Stimulated activated naive CD8-positive, alpha-beta T cell treated with anti-CD3 and anti-CD28 coated beads, Interleukin-15, Interleukin-2, amounts not matched to agents 100 ng/mL and 50 ng/mL, for 24 hours (primary cell): ENCODE results near the gene ACSF2.

Experiments used
- H3K27ac Mint-ChIP-seq: one replicate; pipeline ENCODE4 v1.8.0; 2021; ENCODE audit warnings: mild to moderate bottlenecking, mixed read lengths
- H3K27me3 Mint-ChIP-seq: one replicate; pipeline ENCODE4 v1.8.0; 2021; ENCODE audit warnings: mixed read lengths
- H3K36me3 Mint-ChIP-seq: one replicate; pipeline ENCODE4 v1.8.0; 2021; ENCODE audit warnings: low read depth, mixed read lengths
- H3K4me1 Mint-ChIP-seq: one replicate; pipeline ENCODE4 v1.8.0; 2021; ENCODE audit warnings: low read depth, mixed read lengths
- H3K4me3 Mint-ChIP-seq: one replicate; pipeline ENCODE4 v1.8.0; 2021; ENCODE audit warnings: mild to moderate bottlenecking, mixed read lengths
- H3K9me3 Mint-ChIP-seq: one replicate; pipeline ENCODE4 v1.8.0; 2021; ENCODE audit warnings: mixed read lengths

The ACSF2 gene

GRCh38 chr17:50440838-50441829 lies 15.1 kb downstream of the ACSF2 start:
- H3K27ac Mint-ChIP-seq: no peak overlapping the region

GRCh38 chr17:50443505-50443974 lies 17.5 kb downstream of the ACSF2 start:
- H3K4me1 Mint-ChIP-seq: no peaks in the 10 kb centered on the region
- H3K36me3 Mint-ChIP-seq: peaks cover 4% of the 10 kb centered on the region
- no peak overlapping the region for H3K27ac Mint-ChIP-seq
- H3K9me3 Mint-ChIP-seq: no peaks in the 10 kb centered on the region
- no peak overlapping the region for H3K4me3 Mint-ChIP-seq
- no peaks in the 10 kb centered on the region for H3K27me3 Mint-ChIP-seq

More at GRCh38 chr17:50440838-50441829, 15.1 kb downstream of the ACSF2 start:
- H3K4me1 Mint-ChIP-seq: no peaks in the 10 kb centered on the region
- no peak overlapping the region for H3K4me3 Mint-ChIP-seq
- no peaks in the 10 kb centered on the region for H3K9me3 Mint-ChIP-seq
- no peaks in the 10 kb centered on the region for H3K27me3 Mint-ChIP-seq
- H3K36me3 Mint-ChIP-seq: peaks cover 4% of the 10 kb centered on the region

GRCh38 chr17:50444841-50445715 lies 19.1 kb downstream of the ACSF2 start:
- Mint-ChIP-seq H3K27ac (no peak overlapping the region), H3K9me3 (no peaks in the 10 kb centered on the region), H3K4me3 (no peak overlapping the region), H3K4me1 (no peaks in the 10 kb centered on the region), H3K27me3 (no peaks in the 10 kb centered on the region), H3K36me3 (peaks cover 4% of the 10 kb centered on the region)

- Mint-ChIP-seq H3K4me1 (no peaks in the 10 kb centered on the region), H3K4me3 (no peak overlapping the region), H3K27ac (no peak overlapping the region), H3K9me3 (no peaks in the 10 kb centered on the region), H3K36me3 (no peaks in the 10 kb centered on the region), H3K27me3 (no peaks in the 10 kb centered on the region)
Observed at GRCh38 chr17:50445730-50446325, 19.8 kb downstream of the ACSF2 start.

GRCh38 chr17:50447870-50448595 lies 22.0 kb downstream of the ACSF2 start:
- Mint-ChIP-seq H3K4me1 (no peaks in the 10 kb centered on the region), H3K27me3 (no peaks in the 10 kb centered on the region), H3K9me3 (no peaks in the 10 kb centered on the region), H3K4me3 (no peak overlapping the region), H3K27ac (no peak overlapping the region), H3K36me3 (no peaks in the 10 kb centered on the region)

- H3K27ac Mint-ChIP-seq: no peak overlapping the region
- H3K4me1 Mint-ChIP-seq: no peaks in the 10 kb centered on the region
- no peaks in the 10 kb centered on the region for H3K36me3 Mint-ChIP-seq
- H3K27me3 Mint-ChIP-seq: no peaks in the 10 kb centered on the region
- H3K9me3 Mint-ChIP-seq: no peaks in the 10 kb centered on the region
- no peak overlapping the region for H3K4me3 Mint-ChIP-seq
Observed at GRCh38 chr17:50448643-50449042, 22.6 kb downstream of the ACSF2 start.

- no peaks in the 10 kb centered on the region for H3K4me1 Mint-ChIP-seq
Observed at GRCh38 chr17:50451943-50452629, 26.1 kb downstream of the ACSF2 start.

GRCh38 chr17:50452630-50453300 lies 26.7 kb downstream of the ACSF2 start:
- H3K27me3 Mint-ChIP-seq: no peaks in the 10 kb centered on the region
- no peaks in the 10 kb centered on the region for H3K4me1 Mint-ChIP-seq
- H3K9me3 Mint-ChIP-seq: no peaks in the 10 kb centered on the region
- no peak overlapping the region for H3K4me3 Mint-ChIP-seq
- no peaks in the 10 kb centered on the region for H3K36me3 Mint-ChIP-seq
- H3K27ac Mint-ChIP-seq: no peak overlapping the region

More at GRCh38 chr17:50451943-50452629, 26.1 kb downstream of the ACSF2 start:
- no peaks in the 10 kb centered on the region for H3K36me3 Mint-ChIP-seq
- no peak overlapping the region for H3K4me3 Mint-ChIP-seq
- no peak overlapping the region for H3K27ac Mint-ChIP-seq
- no peaks in the 10 kb centered on the region for H3K27me3 Mint-ChIP-seq
- no peaks in the 10 kb centered on the region for H3K9me3 Mint-ChIP-seq

GRCh38 chr17:50453901-50454300 lies 27.9 kb downstream of the ACSF2 start:
- Mint-ChIP-seq H3K4me3 (no peak overlapping the region), H3K4me1 (no peaks in the 10 kb centered on the region)

GRCh38 chr17:50457621-50458020 lies 31.6 kb downstream of the ACSF2 start:
- no peaks in the 10 kb centered on the region for H3K36me3 Mint-ChIP-seq
- H3K9me3 Mint-ChIP-seq: no peaks in the 10 kb centered on the region
- H3K27me3 Mint-ChIP-seq: no peaks in the 10 kb centered on the region
- H3K4me3 Mint-ChIP-seq: no peak overlapping the region
- H3K27ac Mint-ChIP-seq: no peak overlapping the region
- H3K4me1 Mint-ChIP-seq: no peaks in the 10 kb centered on the region

More at GRCh38 chr17:50453901-50454300, 27.9 kb downstream of the ACSF2 start:
- no peaks in the 10 kb centered on the region for H3K36me3 Mint-ChIP-seq
- H3K9me3 Mint-ChIP-seq: no peaks in the 10 kb centered on the region
- H3K27me3 Mint-ChIP-seq: no peaks in the 10 kb centered on the region
- no peak overlapping the region for H3K27ac Mint-ChIP-seq

- Mint-ChIP-seq H3K4me1 (no peaks in the 10 kb centered on the region), H3K9me3 (no peaks in the 10 kb centered on the region), H3K27ac (no peak overlapping the region)
Observed at GRCh38 chr17:50458270-50458669, 32.3 kb downstream of the ACSF2 start.

GRCh38 chr17:50458701-50459676 lies 33.0 kb downstream of the ACSF2 start:
- Mint-ChIP-seq H3K9me3 (no peaks in the 10 kb centered on the region), H3K36me3 (no peaks in the 10 kb centered on the region), H3K4me3 (no peak overlapping the region), H3K4me1 (no peaks in the 10 kb centered on the region), H3K27ac (no peak overlapping the region), H3K27me3 (no peaks in the 10 kb centered on the region)

More at GRCh38 chr17:50458270-50458669, 32.3 kb downstream of the ACSF2 start:
- Mint-ChIP-seq H3K27me3 (no peaks in the 10 kb centered on the region), H3K4me3 (no peak overlapping the region), H3K36me3 (no peaks in the 10 kb centered on the region)
